Neural cell (in vitro differentiated cells): ENCODE results near the gene TAOK3.

Experiments used
- EP300 ChIP-seq: fragments of 450-650 bp; conservative IDR thresholded peaks from 2 replicates; pipeline ENCODE4 v1.6.1; 2014; ENCODE audit warnings: antibody characterized with exemption, mild to moderate bottlenecking, moderate library complexity; ENCODE audit not compliant: poor library complexity, severe bottlenecking
- EZH2 ChIP-seq: fragments of 200-600, 300-800 bp; shearing (Covaris generic), sonication (generic); IDR thresholded peaks from 2 replicates; pipeline ENCODE4 v1.6.1; 2014; ENCODE audit warnings: antibody characterized with exemption, low read length, borderline replicate concordance, mild to moderate bottlenecking; ENCODE audit not compliant: insufficient read depth, poor library complexity, severe bottlenecking
- MXI1 ChIP-seq: fragments of 450-650 bp; conservative IDR thresholded peaks from 2 replicates; pipeline ENCODE4 v1.6.1; 2014; ENCODE audit warnings: antibody characterized with exemption, mild to moderate bottlenecking; ENCODE audit not compliant: poor library complexity, severe bottlenecking
- POLR2AphosphoS5 ChIP-seq: IDR thresholded peaks from 2 replicates; pipeline ENCODE4 v1.6.1; 2012
- RAD21 ChIP-seq: fragments of 450-650 bp; conservative IDR thresholded peaks from 2 replicates; pipeline ENCODE4 v1.6.1; 2014; ENCODE audit warnings: antibody characterized with exemption, mild to moderate bottlenecking, moderate library complexity
- REST ChIP-seq: IDR thresholded peaks from 2 replicates; pipeline ENCODE4 v1.6.1; 2012; ENCODE audit warnings: borderline replicate concordance
- SMC3 ChIP-seq: fragments of 450-650 bp; conservative IDR thresholded peaks from 2 replicates; pipeline ENCODE4 v1.6.1; 2014; ENCODE audit warnings: antibody characterized with exemption, mild to moderate bottlenecking, moderate library complexity; ENCODE audit not compliant: poor library complexity
- TAF1 ChIP-seq: IDR thresholded peaks from 2 replicates; pipeline ENCODE4 v1.6.1; 2012; ENCODE audit warnings: low read depth
- TF ChIP-seq, protein P1 (sequence below): fragments of 450-650 bp; IDR thresholded peaks from 2 replicates; pipeline ENCODE4 v1.5.1; 2014; ENCODE audit warnings: antibody characterized with exemption, mild to moderate bottlenecking, moderate library complexity; ENCODE audit not compliant: poor library complexity, severe bottlenecking

DNA sequence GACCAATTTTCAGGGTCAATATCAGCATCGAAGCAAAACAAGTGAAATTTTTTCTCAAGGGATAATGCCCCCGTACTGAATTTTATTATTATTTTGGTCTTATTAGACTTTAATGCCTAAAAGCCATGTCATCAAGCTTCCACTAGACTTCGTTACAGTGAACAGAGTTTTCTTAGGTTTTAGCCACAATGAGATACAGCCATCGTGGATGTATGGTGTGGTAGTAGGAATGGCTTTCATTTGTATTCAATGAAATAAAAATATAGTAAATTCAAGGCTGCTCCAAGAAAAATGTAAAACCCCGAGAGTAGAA lies 11.7 kb downstream of the TAOK3 start:
- TF ChIP-seq EP300, result no peak
- TF ChIP-seq, protein P1, sequence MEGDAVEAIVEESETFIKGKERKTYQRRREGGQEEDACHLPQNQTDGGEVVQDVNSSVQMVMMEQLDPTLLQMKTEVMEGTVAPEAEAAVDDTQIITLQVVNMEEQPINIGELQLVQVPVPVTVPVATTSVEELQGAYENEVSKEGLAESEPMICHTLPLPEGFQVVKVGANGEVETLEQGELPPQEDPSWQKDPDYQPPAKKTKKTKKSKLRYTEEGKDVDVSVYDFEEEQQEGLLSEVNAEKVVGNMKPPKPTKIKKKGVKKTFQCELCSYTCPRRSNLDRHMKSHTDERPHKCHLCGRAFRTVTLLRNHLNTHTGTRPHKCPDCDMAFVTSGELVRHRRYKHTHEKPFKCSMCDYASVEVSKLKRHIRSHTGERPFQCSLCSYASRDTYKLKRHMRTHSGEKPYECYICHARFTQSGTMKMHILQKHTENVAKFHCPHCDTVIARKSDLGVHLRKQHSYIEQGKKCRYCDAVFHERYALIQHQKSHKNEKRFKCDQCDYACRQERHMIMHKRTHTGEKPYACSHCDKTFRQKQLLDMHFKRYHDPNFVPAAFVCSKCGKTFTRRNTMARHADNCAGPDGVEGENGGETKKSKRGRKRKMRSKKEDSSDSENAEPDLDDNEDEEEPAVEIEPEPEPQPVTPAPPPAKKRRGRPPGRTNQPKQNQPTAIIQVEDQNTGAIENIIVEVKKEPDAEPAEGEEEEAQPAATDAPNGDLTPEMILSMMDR, result no peak
- no peak for TF ChIP-seq RAD21
- no peak for TF ChIP-seq EZH2
- no peak for TF ChIP-seq TAF1
- no peak for TF ChIP-seq POLR2AphosphoS5
- TF ChIP-seq REST, result no peak
- TF ChIP-seq MXI1, result no peak
- no peak for TF ChIP-seq SMC3
